HG03175 (cell line): ENCODE results near the gene FBXO17.

ENCODE experiments used
- ATAC-seq: cut with Tn5 transposase; IDR thresholded peaks from one replicate; pipeline ENCODE4 v1.9.1; 2021; ENCODE audit warnings: mild to moderate bottlenecking, moderate library complexity; ENCODE audit not compliant: unreplicated experiment

The FBXO17 gene

DNA sequence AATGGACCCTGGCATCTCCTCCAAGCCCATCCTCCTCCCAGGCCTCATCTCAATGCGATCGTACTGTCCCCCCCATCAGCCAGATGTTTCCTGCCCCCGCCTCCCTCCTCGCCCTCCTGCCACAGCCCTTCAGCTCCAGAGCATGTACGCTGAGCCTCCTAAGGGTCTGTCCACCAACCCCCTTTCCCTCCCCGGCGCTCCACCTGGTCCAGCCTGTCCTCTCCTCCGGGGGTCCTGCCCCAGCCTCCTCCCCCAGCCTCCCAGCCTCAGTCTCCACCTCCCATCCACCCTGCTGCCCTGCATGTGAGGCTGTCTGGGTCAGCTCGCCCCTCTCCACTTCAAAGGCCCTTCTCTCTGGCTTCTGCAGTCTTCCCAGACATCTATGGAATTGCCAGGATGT lies 80.6 kb downstream of the FBXO17 start:
- ATAC-seq: no peak

DNA sequence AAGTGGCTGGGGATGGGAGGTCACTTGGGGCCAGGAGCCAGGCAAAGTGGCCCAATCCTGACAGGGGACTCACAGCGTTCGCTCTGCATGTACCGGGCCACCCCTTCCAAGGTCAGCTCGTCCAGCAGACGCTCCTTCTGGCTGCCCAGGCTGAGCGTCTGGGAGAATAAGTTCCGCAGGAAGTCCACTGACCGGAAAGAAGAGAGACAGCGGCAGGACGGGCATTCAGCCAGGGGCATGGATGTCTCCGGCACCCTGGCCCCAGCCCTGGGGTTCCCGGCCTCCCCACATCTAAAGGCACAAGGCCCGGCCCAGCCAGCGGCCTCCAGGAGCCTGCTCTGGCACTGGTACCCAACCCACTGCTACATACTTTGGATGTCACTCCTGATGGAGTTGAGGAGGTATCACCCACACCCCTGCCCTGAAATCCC lies 82.2 kb downstream of the FBXO17 start:
- no peak for ATAC-seq

DNA sequence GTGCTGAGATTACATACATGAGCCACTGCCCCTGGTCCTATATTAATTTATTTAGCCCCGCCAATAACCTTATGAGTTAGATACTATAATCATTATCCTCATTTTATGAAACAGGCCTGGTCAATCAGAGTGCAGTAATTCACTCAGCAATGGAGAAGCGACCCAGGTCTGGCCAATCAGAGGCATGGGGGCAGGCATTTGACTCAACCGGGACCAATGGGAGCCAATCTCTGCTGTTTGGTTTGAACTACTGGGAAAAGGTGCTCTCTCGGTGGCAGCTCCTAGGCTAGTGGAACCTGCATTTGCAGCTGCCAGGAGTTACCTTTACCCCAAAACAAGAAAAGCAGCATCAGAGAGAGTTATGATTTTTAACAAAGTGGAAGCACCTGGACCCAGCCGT lies 82.7 kb downstream of the FBXO17 start:
- ATAC-seq: no peak

DNA sequence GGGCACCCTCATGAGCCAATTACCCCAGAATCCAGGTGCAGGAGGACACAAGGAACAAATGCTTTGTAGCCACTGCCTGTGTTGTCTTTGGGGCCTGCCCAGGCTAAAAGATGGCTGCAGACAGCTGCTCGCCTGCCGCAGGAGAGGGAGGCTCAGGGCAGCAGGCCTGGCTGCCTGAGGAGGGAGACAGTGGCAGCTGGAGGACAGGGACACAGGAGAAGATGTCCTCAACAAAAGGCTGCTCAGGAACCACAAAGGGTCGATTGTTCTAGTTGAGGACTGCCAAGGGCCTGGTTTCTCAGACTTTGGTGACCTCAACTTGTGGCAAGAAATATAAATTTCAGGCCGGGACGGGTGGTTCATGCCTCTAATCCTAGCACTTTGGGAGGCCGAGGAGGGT lies 83.8 kb downstream of the FBXO17 start:
- ATAC-seq: no peak
